B cell (primary cell): ENCODE data around the gene HMGCL.

Experiments used
- CTCF ChIP-seq: fragments of 200-600 bp; IDR thresholded peaks from one replicate; pipeline ENCODE4 v1.8.0; 2022; ENCODE audit warnings: antibody characterized with exemption, mild to moderate bottlenecking
- EZH2 ChIP-seq: IDR thresholded peaks from 2 replicates; pipeline ENCODE4 v1.6.1; 2012; ENCODE audit warnings: borderline replicate concordance, low read depth, mild to moderate bottlenecking, moderate library complexity, low read length; ENCODE audit not compliant: insufficient read depth, poor library complexity, severe bottlenecking

GRCh38 chr1:23776217-23776616 lies 49.0 kb downstream of the HMGCL start:
- no peak for TF ChIP-seq CTCF
- TF ChIP-seq EZH2, result no peak
